Head of caudate nucleus (tissue), 42 donors: ENCODE data around the gene DCN.

ENCODE experiments used
- DNase-seq, 42 donors: peaks; one replicate each; pipeline versions ENCODE4 v3.0.0 to v3.0.0-alpha.2; 2020 to 2021; ENCODE audit warnings: mixed read lengths in 7 of 42
- intact Hi-C: fragments of 100-400 bp; cut with DNase I; formaldehyde crosslinking; loops from one replicate; pipeline ENCODE4 v1.15.0; 2022

The DCN gene

DNA sequence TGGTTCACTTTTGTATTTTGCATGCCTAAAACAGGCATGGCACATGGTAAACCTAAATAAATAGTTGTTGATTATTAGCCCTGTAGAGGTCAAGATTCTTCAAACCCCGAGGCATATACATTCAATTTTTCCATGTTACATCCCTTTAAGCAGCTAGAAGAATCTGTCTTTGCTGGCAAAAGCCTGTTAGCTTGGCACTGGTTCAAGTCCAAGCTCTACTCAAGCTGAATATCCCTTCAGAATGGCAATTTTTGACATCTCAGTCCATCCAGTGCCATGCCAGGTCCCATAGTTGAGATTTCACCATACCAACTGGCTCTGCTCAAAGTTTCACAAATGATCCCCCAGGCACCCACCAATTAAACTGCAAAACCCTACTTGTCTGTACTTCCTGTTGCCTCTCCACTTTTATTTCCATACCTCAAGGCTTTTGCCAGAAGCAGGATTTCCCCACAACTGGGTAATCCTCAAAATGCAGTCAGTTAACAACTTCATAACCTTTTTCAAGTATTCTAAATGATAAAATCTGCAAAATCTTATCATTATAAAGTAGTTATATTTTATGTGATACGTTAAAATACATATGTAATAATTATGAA, 9.0 kb upstream of the DCN start:
- intact Hi-C loops, result no loop called here
- no peak for DNase-seq

DNA sequence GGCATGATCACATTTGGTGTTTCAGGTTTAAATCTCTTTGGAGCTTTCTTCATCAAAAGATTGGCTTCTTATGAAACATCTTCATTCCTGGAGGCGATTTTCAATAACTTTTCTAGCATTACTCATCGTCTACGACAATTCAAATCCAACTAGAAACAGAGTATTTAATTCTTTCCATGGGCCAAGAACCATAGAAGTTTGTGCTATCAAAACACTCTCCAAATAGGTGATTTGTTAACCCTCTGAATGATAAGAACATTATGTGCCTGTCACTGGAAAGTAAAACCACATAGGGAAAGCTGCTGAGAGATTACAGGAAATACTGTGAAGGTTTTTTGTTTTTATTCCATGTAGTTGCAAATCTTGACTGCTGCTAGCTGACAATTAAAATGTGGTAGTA, 6.9 kb upstream of the DCN start:
- DNase-seq, result no peak
- intact Hi-C loops, result loop anchor here (10.0 kb wide), 1 partner anchor 135 kb away; no protein-coding TSS in a partner anchor

DNA sequence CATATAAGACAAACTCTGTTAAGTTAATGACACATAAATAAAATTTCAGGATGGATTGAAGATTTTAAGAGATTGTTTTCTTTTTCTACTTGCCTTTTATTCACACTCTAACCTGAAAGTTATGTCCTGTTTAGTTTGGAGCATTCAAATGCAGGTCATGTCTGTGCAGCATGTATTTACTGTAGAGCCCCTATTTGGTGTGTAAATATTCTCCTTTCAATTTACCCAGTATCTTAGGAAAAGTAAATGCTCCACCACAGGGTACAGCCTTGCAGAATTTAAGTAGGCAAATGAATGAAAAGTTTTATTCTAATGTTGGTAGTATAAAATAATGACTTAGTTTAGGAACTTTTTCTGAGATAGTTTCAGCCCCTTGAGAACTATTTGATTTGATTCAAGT, 6.2 kb upstream of the DCN start:
- intact Hi-C loops, result loop anchor here (10.0 kb wide), 1 partner anchor 136 kb away; no protein-coding TSS in a partner anchor
- DNase-seq, result no peak

DNA sequence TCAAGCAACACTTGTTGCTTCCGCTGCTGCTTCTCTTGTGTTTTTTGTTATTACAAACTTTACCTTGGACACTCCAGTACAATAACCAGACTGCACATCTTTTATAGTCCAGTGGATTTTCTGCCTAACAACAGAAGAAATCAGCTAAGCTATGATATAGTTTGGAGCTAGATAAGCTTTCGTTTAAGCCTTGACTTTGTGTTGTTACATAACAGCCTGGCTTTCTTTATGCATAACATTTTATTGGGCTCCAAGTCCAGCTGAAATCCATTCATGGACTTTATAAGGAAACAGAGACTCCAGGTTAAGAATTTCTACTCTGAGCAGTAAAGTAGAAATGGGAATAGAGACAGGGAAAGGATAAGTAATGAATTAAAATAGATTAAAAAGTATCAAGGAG, 3.5 kb upstream of the DCN start:
- no peak for DNase-seq
- intact Hi-C loops, result loop anchor here (10.0 kb wide), 1 partner anchor 139 kb away; no protein-coding TSS in a partner anchor

DNA sequence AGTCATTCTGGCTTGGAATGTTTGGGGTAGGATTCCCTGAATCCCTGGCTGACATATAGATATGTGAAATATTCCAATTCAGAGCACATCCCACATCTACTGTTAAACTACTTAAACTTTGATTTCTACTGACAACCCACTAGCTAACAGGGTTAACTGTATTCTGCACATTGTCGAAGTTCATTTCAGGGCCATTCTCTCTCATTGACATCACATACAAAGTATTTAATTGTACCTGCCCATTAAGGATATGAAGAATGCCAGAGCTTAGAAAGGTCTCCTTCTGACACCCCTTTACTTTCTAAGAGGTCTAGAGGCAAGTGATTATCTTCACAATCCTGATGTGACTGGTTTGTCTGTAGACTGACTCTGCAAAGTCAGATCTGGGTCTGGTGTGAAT, 2.8 kb upstream of the DCN start:
- no peak for DNase-seq
- intact Hi-C loops, result loop anchor here (10.0 kb wide), 1 partner anchor 139 kb away; no protein-coding TSS in a partner anchor

DNA sequence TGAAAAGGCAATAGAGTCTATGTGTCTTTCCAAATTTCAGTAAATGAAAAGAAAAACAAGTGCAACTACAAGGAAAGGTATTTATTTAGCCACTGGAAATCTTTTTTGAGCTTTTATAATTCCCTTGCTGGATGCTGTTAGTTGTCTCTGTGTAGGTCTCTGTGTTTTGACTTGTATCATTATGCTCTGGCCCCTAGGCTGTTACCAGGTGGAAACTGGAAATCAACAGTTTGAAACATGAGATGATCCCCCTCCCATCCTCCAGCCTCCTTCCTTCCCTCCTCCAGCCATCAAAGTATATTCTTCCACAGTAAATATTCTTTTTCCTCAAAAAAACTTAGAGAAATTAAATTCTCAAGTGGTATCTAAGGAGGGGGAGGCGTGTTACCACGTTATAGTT, 934 bp upstream of the DCN start:
- intact Hi-C loops, result loop anchor here (10.0 kb wide), 1 partner anchor 141 kb away; no protein-coding TSS in a partner anchor
- no peak for DNase-seq

DNA sequence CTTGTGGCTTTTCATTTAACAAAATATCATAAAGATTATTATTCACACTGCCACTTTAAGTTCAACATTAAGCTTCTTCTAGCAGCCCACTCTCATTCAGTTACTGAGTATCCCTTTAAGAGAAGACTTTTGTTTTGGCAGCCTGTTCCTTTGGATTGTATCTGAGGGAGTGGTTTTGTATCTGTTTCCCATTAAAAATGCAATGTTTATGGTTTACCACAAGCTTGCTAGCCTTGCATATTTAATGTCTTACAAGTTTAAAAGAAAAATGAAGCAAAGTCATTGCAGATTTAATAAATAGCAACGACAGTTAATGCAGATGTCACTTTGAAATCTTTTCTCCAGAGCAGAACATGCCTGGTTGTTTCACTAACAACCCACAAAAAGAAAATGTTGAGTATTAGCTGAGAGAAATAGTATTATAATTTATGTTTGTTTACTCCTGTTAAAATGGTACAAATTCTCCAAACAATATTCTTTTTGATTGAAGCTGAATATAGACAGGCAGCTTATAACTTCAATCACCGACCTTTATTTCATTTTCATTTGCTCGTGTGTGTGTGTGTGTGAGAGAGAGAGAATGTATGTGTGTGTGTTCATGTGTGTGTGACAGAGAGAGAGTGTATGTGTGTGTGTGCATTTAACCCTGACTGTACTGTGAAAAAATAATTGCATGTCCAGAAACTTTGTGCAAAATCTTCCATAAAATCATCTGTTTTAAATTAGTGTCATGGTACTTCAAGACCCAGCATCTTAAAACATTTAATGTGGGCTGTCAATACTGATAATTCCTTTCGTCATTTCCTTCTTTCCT, 1.8 kb downstream of the DCN start:
- DNase-seq, result no peak
- intact Hi-C loops, result loop anchor here (10.0 kb wide), 1 partner anchor 144 kb away; no protein-coding TSS in a partner anchor

DNA sequence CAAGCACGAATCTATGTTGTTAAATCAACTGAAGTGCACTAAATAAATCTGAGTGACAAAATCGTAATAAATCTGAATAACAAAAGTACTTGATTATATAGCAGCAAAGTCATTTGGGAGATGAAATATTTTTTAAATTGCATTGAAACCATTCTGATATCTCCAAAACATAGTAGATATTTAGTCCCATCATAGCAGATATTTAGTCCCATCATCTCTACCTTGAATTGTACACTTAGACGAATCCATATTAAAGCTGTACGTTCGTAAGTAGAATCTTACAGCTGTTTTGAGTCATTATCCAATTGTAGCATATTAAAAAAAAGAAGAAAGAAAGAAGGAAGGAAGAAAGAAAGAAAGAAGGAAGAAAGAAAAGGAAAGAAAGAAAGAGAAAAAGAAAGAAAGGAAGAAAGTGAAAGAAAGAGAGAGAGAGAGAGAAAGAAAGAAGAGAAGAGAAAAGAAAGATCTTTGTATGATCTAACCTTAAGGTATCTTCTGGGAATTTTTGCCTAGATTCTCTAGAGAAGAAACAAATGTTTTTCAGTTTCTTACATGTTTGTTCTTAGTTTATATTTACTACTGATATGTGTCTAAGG, 2.6 kb downstream of the DCN start:
- no peak for DNase-seq
- intact Hi-C loops, result loop anchor here (10.0 kb wide), 1 partner anchor 145 kb away; no protein-coding TSS in a partner anchor

DNA sequence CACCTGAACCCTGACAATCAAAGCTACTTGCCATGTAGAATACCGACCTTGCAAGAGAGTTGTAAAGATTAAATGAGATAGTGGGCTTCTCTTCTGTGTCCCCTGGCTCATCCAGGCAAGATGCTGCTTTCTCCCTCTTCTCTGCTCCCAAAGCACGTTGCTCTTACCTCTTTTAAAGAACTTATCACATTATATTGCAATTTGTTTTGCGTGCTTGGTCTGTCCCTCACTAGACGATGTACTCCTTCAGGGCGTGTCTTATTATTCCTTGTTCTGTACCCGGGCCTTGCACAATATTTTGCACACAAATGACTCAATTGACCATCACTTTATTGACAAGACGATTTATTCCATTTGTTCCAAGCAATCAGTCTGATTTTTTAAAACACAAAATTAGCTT, 3.3 kb downstream of the DCN start:
- no peak for DNase-seq
- intact Hi-C loops, result no loop called here

DNA sequence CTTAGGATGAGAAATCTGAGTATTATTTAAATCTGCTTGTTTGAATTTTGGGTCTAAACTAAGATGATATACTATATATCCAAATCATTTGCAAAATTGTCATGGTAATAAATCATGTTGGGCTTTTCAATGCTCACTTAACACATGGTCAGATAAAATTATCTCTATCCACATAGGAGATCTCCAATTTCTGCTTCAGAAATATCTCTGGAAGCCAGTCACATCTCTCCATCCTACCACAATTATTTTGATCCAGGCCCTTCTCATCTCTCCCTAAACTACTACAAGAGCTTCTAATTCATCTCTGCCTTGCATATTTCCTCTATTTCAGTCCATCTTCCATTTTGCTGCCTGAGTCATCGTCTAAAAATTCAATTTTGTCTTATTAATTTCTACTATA, 3.8 kb downstream of the DCN start:
- intact Hi-C loops, result no loop called here
- DNase-seq, result no peak

DNA sequence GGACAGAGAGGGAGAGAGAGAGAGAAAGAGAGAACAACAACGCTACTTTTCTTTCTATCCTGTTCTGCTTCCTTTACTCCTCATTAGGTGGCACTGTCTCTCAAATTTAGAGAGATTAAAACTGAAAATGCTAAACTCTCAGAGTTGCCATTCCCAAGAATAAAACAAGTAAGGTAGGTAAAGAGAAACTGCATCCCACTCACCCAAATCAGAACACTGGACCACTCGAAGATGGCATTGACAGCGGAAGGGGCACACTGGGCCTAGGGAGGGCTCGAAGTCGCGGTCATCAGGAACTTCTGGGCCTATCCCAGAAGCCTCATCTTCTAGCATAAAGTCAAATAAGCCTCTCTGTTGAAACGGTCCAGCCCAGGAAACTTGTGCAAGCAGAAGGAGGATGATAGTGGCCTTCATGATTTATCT, 4.5 kb downstream of the DCN start:
- peak in 3 of 42 donors; percentile 2 to 9 (median 4) for DNase-seq
- intact Hi-C loops, result no loop called here

DNA sequence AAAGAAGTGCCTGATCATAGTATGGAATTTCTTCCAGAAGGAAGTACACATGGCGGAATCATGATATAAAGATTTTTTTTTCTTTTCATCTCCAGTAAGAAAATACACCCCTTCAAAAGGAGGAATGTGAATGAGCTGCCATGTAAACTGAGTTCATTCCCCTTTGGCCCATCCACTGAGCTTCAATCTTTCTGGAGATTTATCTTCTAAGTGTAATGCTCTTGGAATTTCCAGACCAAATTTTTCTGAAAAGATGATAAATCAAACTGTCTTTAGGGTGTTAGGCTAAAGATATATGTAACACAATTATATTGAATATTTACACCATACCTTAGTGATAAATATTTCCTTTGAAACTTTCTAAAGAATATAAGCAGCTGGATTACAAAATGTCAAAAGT, 5.2 kb downstream of the DCN start:
- DNase-seq, result no peak
- intact Hi-C loops, result no loop called here

DNA sequence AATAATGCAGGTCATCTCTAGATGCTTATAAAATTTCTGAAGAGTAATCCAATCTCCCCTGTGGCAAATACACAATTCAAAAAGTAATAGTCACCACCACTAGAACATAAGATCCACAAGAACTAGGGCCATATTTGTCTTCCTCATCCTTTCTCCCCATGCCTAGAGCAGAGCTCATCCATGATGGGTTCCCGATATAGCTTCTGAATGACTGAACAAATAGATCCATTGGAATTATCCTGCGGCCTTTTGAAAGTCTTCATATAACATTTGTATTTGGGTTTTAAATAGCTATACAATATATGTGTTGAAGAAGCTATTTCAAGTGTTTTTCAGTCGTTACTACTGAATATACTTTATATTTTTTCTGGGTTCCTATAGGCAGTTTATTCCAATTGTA, 5.7 kb downstream of the DCN start:
- no peak for DNase-seq
- intact Hi-C loops, result no loop called here

DNA sequence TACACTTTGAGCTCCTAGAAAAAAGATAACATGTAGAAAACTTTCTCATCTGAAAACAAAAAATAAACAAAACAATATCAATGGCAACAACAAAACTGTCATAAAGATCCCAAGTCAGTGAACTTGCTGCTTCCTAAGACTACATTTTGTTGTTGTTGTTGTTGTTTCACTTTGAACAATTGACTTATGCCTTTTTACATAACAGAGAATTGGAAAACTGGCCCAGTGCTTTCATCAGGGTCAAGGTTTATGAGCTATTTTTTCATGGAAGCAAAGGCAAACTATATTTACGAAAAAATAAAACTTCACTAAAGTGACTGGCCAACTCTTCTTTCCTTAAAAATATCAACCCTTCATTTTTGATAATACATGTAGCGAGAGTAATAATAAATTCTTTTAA, 6.3 kb downstream of the DCN start:
- no peak for DNase-seq
- intact Hi-C loops, result no loop called here

DNA sequence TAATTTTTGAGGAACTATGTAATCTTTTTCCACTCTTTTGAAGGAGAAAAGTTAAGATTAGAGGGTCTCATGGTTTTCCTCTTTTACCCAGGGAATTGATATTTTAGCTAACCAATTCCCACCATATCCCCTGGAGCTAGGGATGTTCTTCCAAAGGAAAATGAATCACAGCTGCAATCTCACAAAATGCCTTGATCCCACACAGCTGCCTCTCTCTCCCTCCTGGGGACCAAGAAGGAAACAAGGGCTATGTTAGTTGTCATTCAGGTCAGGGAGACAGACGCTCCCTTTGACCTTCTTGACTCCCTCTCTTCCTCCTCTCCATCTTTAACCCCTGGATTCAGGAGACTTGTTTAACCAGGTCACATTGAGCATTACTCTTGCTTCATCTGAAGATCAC, 9.5 kb downstream of the DCN start:
- intact Hi-C loops, result no loop called here
- DNase-seq, result no peak

DNA sequence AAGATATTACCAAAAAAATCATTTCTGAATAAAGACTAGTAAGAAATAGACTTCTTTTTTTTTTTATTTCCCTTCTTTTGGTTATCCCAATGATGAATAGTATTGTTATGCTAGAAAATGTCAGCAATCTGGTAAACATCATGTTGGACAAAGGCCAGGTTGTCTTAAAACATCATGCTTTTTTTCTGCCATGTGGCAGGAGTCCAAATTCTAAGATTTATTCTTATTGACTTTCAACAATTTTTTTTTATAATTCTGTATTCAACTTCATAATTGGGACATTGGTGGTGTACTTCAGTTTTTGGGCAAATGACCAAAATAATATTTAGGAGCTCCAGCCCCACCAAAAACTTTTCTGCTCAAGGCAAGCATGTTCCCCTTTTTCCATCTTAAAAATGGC, 10.5 kb downstream of the DCN start:
- DNase-seq, result no peak
- intact Hi-C loops, result no loop called here

DNA sequence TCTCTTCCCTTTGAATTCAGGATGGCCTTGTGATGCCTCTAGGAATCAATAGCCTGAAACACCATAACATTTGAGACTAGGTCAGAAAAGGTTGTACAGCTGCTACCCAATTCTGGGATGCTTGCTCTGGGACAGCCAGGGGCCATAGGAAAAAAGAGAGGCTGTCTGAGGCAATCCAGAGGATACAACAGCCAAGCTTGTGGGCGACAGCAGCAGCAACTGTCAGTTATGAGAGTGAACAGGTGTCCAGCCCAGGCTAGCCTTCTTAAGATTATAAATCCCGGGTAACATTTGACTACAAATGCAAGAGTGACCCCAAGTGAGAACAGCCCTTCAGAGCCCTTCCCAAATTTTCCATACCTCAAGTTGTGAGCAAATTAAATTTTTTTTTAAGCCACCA, 11.1 kb downstream of the DCN start:
- intact Hi-C loops, result no loop called here
- DNase-seq, result no peak

DNA sequence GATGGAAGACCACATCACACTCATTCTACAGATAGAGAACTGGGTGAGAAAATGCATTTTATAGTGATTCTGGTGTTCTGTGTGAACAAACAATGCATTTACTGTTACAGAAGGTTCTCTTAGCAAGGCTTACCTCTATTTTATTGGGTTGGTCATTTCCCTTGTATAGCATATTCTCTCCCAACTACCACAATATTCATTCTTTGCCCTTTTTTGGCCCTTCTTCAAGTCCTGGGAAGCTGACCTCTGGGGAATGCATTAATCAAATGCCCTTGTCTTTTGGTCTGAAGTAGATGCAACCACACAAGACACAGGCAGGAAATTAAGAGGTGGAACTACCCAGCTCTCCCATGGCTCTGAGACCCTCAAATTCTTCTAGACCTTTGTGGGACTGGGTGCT, 19.5 kb downstream of the DCN start:
- intact Hi-C loops, result no loop called here
- DNase-seq, result no peak

DNA sequence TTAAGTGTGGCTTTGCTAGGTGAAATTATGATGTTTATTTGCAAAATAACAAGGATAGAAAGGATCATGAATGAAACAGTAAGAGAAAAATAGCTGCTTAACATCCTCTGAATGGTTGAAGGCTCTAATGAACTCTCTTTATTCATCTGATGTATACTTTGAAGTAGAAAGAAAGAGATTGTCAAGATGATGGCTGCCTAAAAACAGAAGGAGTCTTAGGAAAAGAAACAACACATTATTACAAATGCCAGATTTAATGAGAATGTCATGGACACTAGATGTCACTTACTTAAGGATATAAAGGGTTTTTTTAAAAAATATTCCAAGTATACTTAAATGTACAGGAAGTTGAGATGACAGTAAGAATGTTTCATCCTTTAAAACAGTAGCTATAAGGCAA, 21.6 kb downstream of the DCN start:
- intact Hi-C loops, result no loop called here

DNA sequence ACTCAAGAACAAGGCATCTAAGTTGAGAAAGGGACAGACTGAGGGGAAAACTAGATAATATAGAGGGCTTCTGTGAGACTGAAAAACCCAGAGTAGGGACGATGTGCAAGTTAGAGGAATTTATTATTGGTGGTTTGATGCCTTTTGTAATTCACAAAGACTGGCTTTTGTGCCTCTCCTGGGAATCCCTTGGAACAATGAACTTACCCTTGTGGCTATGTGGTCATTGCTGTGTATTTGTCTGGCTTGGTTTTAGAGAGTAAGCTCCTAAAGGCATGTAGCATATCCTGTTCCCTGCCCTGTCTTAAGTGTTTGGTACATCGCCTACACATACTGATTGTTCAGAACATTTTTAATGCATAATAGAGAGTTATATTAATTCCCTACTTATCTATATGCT, 26.6 kb downstream of the DCN start:
- intact Hi-C loops, result no loop called here
- DNase-seq, result no peak

More for the DNA sequence above, 21.6 kb downstream of the DCN start:
- no peak for DNase-seq
